Measurements from ENCODE around the gene KCNQ5.

The KCNQ5 gene

DNA sequence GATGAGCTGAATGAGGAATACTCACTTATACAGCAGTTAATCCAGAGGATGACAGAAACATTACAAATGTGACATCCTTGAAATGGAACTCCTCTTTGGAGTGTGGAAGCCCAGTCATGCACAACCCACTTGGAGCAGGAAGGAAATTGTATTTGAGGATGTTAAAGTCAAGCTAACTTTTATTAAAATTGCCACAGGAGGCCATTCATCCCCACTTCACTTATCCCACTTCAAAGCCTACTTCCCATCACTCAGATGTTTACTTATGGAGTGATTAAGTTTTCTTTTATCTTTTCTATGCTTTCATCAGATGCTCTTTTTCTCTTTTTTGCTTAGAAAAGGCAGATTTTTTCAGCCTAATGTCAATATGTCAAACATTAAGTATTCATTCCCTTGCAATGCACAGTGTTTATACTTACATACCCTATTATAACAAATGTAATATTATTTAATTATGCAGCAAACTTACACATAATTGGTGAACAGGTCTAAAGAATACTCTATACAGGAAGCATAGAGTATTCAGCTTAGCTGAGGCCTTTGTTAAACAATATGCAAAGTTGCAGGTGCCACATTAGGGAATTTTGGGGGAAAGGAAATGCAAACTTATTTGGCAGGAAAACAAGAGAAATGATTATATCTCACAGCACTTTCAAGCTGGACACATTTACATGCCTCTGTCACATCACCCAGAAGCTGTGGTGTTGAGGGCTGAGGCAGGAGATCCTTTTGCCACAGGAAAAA, 454.5 kb downstream of the KCNQ5 start:
- peak in 1 of 3 experiments; percentile 72 for DNase-seq

DNA sequence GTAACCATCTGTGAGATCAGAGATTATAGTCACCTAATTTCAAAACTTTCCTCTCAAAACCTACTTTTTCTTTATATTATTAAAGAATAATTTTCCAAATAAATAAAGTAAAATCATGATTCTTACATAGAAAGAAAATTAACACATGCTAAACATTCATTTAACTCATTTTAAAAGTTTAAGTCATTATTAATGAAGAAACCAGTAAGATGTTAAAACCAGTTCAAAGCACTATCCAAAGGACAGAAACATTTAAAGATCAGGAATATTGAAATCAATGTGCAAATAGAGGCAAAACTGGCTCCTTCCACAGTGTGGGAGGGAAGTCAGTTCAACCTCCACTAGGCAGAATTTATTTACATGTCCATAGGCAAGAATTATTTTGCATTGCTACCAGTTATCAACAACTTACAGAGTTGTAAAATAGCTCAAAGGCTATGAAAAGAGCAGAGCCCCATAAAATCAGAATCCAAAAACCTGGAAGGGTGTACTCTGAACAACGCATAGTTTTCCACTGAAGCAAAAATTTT, 456.5 kb downstream of the KCNQ5 start:
- DNase-seq: no peak

DNA sequence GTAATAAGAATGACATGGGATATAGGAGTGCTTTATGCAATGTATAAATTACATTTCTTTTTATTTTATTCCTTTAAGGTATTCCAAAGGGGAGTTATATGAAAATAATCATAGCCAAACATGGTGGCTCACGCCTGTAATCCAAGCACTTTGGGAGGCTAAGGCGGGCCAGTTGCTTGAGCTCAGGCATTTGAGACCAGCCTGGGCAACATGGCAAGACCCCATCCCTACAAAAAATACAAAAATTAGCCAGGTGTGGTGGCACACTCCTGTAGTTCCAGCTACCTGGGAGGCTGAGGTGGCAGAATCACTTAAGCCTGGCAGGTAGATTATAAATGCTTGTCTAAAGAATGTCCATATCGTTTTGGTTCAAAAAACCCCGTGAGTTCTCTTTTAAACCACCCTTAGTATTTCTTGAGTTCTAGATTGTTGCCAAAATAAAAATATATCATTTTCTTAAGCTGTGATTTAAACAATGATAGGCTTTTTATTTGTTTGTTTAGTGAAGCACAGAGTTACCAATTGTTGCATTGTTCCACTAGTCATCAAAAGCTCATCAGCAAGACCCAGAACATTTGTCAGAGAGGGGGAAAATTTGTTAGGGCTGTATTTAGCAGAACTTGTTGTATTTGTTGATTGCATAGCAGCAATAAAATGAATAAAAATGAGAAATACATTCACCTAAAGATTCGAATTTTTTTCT, 457.2 kb downstream of the KCNQ5 start:
- DNase-seq: no peak

DNA sequence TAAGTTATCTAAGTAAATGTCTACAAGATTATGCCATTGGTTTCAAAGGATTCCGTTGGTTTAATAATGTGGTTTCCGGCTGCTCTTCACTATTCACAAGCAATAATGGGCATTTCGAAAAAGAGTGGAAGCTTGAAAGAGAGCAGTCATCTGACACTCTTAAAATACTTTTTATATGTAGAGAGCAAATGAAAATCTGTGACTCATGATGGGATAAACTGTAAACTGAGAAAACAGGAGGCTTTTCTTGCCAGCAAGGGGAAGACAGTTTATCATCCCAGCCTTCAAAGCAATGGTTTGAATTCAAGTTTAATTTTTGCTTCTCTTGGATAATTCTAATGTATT, 457.7 kb downstream of the KCNQ5 start:
- DNase-seq: no peak

DNA sequence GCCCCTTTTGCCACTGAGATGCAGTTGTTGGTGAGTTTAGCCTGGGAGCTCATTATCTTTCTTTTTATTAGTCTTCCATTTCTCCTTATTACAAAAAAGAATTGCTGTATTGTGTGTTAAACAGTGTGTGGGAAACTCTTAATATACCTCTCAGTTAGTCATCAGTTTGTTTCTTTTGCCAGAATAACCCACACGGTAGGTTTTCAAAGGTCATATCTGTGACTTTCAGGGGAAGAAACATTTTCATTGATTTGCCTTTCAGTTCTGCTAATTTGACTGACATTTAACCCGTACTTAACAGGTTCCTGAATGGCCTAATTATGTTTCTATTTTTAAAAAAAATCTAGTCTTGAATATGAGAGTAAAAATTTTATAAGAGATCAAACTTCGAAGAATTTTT, 458.1 kb downstream of the KCNQ5 start:
- DNase-seq: no peak

DNA sequence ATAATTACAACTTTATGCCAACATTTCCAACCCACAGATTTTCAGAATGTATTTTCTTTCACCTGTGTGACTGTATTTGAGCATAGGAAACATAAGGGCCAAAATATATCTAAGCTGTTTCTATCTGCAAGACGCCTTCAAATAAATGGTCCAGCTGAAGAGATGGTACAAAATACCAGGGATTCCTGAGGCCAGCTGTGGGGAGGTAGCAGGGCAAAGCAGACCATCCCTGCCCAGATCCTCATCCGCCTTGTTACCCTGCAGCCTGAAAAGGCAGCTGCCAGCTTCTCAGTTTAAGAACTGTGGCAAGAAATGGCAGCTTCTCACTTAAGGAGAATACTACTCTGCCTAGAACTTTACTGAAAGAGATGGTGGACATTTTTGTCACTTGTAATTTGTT, 460.1 kb downstream of the KCNQ5 start:
- DNase-seq: no peak

DNA sequence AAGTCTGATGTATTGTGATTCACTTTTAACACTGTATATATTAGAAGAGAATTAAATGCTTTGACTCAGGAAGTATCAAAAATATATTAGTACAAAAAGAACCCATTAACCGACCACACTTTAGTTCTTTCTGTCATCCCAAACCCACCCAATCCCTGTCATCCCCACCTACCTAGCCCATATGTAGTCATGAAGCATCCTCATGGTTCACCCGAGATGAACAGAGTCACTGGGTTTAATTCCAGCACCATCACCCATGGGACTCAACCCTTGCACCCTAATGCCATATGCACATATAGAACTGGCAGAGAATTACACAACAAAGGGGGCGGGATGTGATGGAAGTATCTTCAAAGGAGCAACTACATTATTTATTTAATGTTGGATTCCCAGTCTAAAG, 462.0 kb downstream of the KCNQ5 start:
- no peak for DNase-seq

DNA sequence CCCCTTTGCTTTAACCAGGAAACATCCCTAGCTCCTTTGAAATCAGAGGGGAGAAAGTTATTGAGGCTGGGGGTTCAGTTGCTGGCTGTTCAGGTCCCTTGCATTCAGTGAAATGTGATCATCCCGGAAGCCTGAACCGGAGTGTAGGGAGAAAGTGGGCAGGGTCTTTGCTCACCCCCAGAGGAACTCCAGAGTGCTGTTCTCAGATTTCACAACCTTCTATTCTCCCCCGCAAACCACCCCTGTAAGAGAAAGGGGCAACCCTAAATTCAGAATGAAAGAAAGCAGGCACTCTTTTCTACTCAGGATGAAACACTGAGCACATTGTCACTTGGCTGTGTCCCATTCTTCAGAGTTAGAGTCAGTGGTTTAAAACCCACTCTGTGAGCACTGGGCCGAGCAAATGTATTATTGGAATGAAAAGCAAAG, 463.6 kb downstream of the KCNQ5 start:
- no peak for DNase-seq

DNA sequence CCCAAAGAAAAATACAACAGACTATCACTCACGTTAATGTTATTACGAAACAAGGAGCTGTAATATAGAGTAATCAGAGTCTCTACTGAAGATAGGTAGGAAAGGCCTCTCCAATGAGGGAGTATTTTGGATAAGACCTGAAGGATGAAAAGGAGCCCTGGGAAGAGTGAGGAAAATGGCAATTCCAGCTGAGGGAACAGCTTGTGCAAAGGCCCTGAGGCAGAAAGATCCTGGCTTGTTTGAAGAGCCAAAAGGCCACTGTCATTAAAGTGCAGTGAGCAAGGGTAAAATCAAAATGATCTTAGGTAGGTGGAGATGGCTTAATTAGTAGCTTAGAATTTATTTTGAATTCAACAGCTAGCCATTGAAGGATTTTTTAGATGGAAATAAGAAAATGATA, 464.9 kb downstream of the KCNQ5 start:
- DNase-seq: no peak

DNA sequence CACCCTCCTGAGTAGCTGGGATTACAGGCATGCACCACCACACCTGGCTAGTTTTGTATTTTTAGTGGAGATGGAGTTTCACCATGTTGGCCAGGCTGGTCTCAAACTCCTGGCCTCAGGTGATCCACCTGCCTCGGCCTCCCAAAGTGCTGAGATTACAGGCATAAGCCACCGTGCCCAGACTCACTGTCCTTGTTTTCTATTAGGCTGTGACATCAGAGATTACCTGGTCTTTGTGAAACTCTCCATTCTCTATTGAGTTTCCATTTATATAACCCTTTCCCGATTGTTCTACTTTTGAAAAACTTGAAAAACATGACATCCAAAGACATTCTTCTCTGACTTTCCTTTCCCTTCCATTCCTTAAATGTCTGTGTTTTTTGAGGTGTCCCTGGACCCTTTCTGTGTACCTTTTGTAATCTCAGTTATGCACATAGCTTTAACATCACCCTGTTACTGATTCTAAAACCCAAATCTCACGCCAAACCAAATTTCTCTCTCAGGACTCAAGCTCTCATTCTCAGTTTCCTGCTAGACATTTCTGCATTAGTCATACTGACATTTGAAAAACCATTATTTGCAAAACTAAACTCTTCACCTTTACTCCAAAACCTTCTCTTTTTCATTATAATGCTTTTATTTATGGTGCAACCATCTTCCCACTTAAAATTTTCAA, 466.4 kb downstream of the KCNQ5 start:
- DNase-seq: no peak

DNA sequence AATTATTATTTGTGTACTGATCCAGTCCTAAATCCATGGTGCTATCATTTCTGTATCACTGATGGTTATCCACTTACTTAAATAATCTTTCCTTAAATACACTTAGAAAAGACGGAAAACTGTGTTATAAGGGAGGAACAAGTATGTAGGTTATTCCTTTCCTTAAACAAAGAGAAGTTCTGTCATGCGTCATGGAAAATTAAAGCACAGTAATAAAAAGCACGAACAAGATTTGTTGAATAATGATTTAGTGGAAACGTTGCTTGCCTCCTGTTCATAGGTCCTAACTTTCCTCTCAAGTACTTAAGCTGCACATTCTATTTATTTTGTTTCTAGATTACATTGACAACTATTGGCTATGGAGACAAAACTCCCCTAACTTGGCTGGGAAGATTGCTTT, 483.1 kb downstream of the KCNQ5 start:
- DNase-seq: no peak

DNA sequence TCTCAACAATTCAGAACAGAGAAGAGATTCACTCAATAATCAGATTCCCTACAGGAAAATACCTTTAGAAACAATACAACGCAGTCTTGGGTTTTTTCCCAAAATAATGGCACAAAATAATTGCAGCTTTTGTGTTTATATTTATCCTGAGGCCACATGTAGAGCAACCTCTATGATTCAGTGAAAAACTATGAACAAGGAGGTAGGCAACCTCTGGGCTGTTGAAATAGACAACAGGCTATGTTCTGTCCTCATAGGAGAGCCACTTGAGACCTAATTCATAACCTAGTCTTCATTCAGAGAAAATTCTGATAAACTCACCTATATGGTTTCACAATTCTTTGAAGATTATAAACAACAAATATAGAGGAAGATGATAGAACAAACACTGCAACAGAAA, 485.2 kb downstream of the KCNQ5 start:
- no peak for DNase-seq

DNA sequence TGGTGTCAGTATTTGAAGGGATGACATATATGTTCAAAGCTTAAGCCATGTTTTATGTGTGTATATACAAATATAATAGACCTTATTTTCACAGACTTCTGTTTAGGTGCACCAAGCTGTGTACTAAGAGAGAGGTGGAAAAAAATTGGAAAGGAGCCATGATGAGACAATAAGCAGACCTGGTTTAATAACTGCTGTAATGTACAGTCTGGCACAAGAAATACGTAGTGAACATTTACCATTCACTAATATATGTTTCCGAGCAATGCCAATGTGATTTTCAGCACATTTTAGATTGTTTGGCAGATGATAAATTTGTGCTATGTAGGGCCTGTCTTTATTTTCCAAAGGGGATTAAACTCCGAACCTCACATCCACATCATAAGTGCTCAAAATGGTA, 487.1 kb downstream of the KCNQ5 start:
- DNase-seq: no peak

DNA sequence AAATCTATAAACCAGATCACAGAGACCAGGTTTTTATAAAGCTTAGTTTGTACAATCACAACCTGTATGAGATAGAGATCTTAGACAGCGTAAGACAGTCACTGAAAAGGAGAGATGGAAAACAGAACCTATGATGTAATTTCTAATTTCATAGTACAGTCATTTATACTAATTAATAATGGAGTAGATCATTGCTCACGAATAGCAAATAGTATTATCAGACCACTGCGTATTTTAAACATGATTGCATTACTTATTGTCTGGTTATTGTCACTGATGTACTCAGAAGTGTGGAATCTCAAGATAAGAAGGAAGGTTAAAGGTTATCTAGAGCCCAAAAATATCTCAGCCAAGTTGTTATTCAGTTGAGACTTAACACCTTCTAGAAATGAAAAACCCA, 487.8 kb downstream of the KCNQ5 start:
- no peak for DNase-seq

DNA sequence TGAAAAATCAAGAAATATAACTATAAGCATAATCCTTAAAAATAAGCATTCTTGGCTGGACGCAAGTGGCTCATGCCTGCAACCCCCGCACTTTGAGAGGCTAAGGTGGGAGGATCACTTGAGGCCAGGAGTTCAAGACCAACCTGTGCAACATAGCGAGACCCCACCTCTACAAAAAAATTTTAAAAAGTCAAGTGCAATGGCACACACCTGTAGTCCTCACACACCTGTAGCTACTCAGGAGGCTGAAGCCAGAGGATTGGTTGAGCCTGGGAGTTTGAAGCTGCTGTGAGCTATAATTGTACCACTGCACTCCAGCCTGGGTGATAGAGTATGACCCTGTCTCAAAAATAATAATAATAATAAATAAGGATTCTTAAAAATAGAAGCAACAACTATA, 494.5 kb downstream of the KCNQ5 start:
- no peak for DNase-seq

DNA sequence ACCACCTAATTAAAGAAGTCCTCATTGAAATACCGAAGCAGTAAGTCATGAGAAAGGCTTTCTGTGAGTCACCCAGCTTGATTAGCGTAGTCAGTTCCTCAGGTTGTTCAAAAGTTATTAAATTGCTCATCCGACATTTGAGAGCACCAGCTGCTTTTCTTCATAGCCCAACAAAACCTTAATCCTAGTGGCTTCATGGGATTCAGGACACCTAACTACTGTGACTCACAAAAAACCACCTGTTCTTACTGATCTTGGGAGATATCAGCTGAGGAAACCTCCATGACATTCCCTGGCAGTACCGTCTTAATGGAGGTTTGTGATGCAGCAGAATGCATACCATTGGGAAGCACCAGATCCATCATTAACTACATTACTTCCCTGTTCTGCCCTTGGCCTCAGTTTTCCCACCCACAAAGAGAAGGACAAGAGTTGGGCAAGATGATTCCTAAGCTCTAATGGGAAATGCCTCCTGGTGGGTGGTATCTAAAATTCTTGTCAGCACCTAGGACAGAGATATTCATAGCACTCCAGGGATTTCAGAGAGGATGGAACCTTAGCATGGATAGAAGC, 499.6 kb downstream of the KCNQ5 start:
- DNase-seq: no peak

DNA sequence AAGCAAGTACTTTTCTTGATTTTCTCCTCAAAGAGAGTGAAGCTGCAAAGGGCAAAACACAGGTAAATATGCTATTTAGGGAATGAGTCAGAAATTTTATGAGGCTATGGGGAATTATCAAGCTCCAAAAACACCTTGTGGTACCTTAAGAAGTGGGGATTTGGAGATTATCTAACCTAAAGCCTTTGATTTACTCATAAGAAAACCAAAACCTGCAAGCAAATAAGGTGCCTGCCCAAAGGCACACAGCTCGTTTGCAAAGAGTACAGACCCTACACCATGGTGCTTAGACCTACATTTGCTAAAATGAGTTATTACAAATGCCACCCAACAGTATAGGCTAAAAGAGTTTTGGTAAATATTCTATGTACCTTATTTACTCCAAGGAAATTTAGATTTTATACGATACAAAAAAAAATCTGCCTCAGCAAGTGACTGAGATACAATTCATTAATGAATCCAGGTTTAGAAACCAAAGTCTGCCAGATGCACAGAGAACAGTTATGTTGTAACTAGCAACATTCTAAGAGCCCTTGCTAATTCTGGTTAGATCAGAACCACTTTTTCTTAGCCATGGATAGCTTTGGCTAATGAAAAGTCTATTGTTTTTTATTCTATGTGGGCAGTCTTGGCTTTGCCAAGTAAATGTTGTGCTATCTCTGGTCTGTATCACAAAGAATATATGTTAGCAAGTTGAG, 501.9 kb downstream of the KCNQ5 start:
- no peak for DNase-seq

DNA sequence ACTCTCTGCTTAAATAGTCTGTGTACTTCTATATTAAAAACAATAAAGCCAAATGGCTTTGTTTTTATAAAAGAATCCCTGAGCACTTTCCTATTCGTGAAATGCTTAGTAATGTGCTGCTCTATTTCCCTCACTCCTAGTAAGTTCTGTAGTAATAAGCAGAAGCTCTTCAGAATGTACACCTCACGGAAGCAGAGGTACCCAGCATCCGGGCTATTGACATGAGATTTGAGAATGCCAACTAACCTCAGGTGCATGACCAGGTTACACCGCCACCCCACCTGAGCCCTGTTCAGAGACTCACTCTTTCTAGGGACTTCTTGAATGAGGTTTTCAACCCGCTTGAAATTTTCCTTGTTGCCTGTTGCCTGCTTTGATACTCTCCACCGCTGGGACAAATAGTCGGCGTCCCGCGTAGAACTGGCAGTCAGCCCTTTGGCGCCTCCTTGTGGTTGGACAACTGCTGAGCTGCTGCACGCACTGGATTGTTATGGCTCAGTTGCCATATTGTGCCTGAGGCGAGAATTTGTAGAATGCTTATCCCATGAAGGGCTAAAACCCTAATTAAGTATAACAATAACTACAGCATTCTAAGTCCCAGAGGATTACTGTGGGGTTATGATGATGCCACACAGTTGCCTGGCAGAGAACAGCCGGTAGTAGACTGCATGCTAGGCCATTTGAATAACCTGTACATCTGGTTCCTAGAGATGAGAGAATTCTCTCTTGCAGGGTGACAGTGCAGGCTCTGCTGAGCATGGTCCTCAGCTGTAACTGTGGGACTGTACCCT, 508.0 kb downstream of the KCNQ5 start:
- peak; percentile 44 to 78 (median 70) for DNase-seq

DNA sequence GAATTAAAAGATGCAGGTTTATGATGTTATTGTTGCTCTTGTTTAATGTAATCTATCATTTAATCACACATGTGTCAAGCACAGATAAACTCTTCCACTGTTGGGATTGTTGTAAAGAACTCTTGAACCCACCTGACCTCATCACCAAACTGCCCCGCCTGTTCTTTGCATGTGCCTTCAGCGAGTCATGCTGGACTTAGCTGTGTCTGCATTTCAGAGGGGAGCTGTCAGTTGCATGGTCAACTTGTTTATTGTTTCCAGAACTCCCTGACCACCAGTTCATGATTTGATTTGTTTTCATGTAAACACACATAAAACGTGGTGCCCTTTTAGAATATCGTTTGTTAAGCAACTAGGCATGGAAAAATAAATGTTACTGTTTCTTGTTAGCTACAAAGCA, 509.8 kb downstream of the KCNQ5 start:
- no peak for DNase-seq

DNA sequence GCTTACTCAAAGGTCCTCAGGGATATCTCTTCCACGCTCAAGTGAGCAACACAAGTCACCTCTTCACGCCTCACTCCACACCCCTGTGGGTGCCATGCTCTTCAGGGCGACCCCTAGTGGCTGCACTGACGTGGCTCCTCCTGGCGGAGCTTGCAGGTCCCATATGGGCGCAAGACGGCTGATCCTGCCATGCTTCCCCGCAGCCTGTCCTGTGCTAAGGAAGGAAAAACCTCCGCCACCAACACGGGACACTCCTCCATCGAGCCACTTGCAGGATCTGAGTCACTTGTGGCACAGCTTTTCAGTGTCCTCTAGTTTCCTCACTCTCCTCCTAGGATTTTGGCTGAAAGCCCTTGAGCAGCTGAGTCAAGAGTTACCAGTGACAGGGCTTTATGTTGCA, 512.7 kb downstream of the KCNQ5 start:
- DNase-seq: peak in 1 of 3 experiments; percentile 2

DNA sequence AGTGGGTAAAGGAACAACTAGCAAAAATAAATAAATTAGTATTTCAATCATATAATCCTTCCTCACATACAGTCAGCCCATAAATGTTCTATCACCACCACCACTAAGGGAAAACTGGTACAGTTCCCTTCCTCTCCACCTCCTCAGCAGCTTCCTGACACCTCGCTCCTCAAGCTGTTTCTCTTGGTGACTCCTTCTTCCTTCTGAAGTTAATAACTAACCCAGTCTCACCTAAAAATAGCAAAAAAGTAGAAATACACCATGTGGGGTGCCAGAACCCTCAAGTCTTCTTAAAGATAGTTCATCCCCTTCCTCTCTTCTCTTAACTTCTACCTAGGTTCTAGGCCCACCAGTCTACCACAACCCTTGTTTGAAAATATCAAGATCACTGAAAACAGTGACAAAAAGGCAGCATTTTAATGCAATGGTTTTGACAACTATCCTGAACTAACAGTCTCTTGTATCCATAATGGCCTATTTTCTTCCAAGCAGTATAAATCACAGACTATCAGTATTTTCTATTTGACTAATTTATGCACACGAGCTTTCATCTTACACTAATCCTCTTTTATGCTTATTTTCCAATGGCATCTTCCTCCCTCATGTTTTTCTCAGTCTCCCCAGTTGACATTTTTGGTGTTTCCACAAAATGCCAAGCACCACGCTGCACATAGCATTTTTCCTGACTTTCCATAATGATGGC, 518.0 kb downstream of the KCNQ5 start:
- no peak for DNase-seq

Measured in NCI-H1417 (cell line).